ENCODE results near the gene ATXN2.
"Not testable (repeated sequence)": the region's sequence is repeated elsewhere in the genome, so short reads cannot be mapped to it uniquely, and the experiment has no call there.

DNA sequence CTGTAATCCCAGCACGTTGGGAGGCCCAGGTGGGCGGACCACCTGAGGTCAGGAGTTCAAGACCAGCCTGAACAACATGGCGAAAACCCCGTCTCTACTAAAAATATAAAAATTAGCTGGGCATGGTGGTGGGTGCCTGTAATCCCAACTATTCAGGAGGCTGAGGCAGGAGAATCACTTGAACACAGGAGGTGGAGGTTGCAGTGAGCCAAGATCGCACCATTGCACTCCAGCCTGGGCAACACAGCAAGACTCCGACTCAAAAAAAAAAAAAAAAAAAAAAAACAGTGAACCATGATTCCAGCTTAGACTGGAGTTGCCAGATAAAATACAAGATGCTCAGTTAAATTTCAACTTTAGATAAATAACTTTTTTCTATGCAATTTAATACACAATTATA is 15.6 kb downstream of the ATXN2 start:
- TF ChIP-seq, protein P1, sequence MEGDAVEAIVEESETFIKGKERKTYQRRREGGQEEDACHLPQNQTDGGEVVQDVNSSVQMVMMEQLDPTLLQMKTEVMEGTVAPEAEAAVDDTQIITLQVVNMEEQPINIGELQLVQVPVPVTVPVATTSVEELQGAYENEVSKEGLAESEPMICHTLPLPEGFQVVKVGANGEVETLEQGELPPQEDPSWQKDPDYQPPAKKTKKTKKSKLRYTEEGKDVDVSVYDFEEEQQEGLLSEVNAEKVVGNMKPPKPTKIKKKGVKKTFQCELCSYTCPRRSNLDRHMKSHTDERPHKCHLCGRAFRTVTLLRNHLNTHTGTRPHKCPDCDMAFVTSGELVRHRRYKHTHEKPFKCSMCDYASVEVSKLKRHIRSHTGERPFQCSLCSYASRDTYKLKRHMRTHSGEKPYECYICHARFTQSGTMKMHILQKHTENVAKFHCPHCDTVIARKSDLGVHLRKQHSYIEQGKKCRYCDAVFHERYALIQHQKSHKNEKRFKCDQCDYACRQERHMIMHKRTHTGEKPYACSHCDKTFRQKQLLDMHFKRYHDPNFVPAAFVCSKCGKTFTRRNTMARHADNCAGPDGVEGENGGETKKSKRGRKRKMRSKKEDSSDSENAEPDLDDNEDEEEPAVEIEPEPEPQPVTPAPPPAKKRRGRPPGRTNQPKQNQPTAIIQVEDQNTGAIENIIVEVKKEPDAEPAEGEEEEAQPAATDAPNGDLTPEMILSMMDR (IDR thresholded peaks at IDR 0.05): not testable (repeated sequence)
- not testable (repeated sequence) for TF ChIP-seq POLR2A (IDR thresholded peaks at IDR 0.05)
